HL-60 (cell line): Measurements from ENCODE around the gene INO80.

Experiments used
- DNase-seq, 2 experiments: peaks; one replicate each; pipeline ENCODE4 v3.0.0-alpha.2; 2010 to 2020; ENCODE audit warnings: low read depth in 1 of 2, low spot score in 1 of 2
- H3K27ac ChIP-seq: fragments of 250-450 bp; sonication (Bioruptor Pico); replicated peaks from 2 replicates; pipeline ENCODE4 v1.5.1; 2020; ENCODE audit warnings: mild to moderate bottlenecking, moderate library complexity
- H3K27me3 ChIP-seq: fragments of 250-450 bp; sonication (Bioruptor Pico); 2 replicates; pipeline ENCODE4 v1.5.1; 2021; ENCODE audit warnings: mild to moderate bottlenecking, moderate library complexity; ENCODE audit not compliant: insufficient read depth, poor library complexity, severe bottlenecking
- H3K4me3 ChIP-seq: replicated peaks from 2 replicates; pipeline ENCODE4 v1.5.1; 2011; ENCODE audit warnings: mild to moderate bottlenecking, control low read depth, low read length; ENCODE audit not compliant: insufficient read depth
- CTCF ChIP-seq: IDR thresholded peaks from one replicate; pipeline ENCODE4 v1.5.1; 2011; ENCODE audit warnings: low read length, control low read depth, inconsistent platforms; ENCODE audit not compliant: insufficient read depth
- GABPA ChIP-seq: IDR thresholded peaks from 2 replicates; pipeline ENCODE4 v1.6.1; 2012; ENCODE audit warnings: low read depth
- POLR2AphosphoS5 ChIP-seq: IDR thresholded peaks from 2 replicates; pipeline ENCODE4 v1.6.1; 2012; ENCODE audit warnings: low read depth
- REST ChIP-seq: IDR thresholded peaks from 2 replicates; pipeline ENCODE4 v1.6.1; 2012; ENCODE audit warnings: low read depth; ENCODE audit not compliant: insufficient replicate concordance
- SPI1 ChIP-seq: IDR thresholded peaks from 2 replicates; pipeline ENCODE4 v1.6.1; 2012; ENCODE audit warnings: low read depth, mild to moderate bottlenecking, borderline replicate concordance

Gene INO80

GRCh38 chr15:41151451-41152005 is 35.4 kb upstream of the INO80 start:
- no peaks in the 10 kb centered on the region for H3K27me3 ChIP-seq
- H3K27ac ChIP-seq = no peak overlapping the region
- DNase-seq = no peak
- no peak overlapping the region for H3K4me3 ChIP-seq
- TF ChIP-seq POLR2AphosphoS5 (no peak), CTCF (no peak), REST (no peak), GABPA (no peak), SPI1 (no peak)

GRCh38 chr15:41150279-41150678 is 34.2 kb upstream of the INO80 start:
- no peak for DNase-seq
- TF ChIP-seq CTCF = no peak
- TF ChIP-seq GABPA = no peak
- no peak for TF ChIP-seq REST
- no peak for TF ChIP-seq POLR2AphosphoS5
- Histone ChIP-seq H3K27ac (no peak overlapping the region), H3K27me3 (no peaks in the 10 kb centered on the region), H3K4me3 (no peak overlapping the region)

- no peaks in the 10 kb centered on the region for H3K27me3 ChIP-seq
- no peak overlapping the region for H3K4me3 ChIP-seq
- H3K27ac ChIP-seq = no peak overlapping the region
- no peak for DNase-seq
- TF ChIP-seq CTCF (no peak), REST (no peak), SPI1 (no peak), GABPA (no peak)
Measured at GRCh38 chr15:41148065-41148464, 32.0 kb upstream of the INO80 start.
